T-helper 1 cell (primary cell): ENCODE results near the gene SLC2A14.
A peak's percentile ranks its signal among the peaks of the same experiment; 100 is the strongest.
"Not testable (repeated sequence)": the region's sequence is repeated elsewhere in the genome, so short reads cannot be mapped to it uniquely, and the experiment has no call there.

Experiments
- DNase-seq, 5 donors: peaks; one replicate each; pipeline ENCODE4 v3.0.0-alpha.2; 2012 to 2020

Gene SLC2A14

GRCh38 chr12:7869137-7869536 lies 3.6 kb downstream of the SLC2A14 start:
- no peak for DNase-seq

- no peak for DNase-seq
Observed at GRCh38 chr12:7868391-7868790, 4.3 kb downstream of the SLC2A14 start.

GRCh38 chr12:7864601-7865150 lies 8.0 kb downstream of the SLC2A14 start:
- DNase-seq: no peak

DNA sequence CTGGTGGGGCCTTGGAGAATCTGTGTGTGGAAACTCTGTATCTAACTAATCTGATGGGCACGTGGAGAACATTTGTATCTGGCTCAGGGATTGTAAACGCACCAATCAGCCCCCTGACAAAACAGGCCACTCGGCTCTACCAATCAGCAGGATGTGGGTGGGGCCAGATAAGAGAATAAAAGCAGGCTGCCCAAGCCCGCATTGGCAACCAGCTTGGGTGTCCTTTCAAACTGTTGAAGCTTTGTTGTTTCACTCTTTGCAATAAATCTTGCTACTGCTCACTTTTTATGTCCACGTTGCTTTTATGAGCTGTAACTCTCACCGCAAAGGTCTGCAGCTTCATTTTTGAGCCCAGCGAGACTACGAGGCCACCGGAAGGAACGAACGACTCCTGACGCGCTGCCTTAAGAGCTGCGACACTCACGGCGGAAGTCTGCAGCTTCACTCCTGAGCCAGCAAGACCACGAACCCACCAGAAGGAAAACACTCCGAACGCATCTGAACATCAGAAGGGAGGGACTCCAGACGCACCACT lies 9.8 kb downstream of the SLC2A14 start:
- peak in 2 of 5 donors; percentile 9 to 41 for DNase-seq

DNA sequence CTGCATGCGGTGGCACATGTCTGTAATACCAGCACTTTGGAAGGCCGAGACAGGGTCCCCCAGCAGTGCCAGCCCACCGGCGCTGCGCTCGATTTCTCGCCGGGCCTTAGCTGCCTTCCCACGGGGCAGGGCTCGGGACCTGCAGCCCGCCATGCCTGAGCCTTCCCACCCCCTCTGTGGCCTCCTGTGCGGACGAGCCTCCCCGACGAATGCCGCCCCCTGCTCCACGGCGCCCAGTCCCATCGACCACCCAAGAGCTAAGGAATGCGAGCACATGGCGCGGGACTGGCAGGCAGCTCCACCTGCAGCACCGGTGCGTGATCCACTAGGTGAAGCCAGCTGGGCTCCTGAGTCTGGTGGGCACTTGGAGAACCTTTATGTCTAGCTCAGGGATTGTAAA lies 10.4 kb downstream of the SLC2A14 start:
- not testable (repeated sequence) for DNase-seq

- DNase-seq: no peak
Observed at GRCh38 chr12:7859552-7859951, 13.2 kb downstream of the SLC2A14 start.

GRCh38 chr12:7857971-7858370 lies 14.7 kb downstream of the SLC2A14 start:
- no peak for DNase-seq

GRCh38 chr12:7856516-7856915 lies 16.2 kb downstream of the SLC2A14 start:
- DNase-seq: no peak

DNA sequence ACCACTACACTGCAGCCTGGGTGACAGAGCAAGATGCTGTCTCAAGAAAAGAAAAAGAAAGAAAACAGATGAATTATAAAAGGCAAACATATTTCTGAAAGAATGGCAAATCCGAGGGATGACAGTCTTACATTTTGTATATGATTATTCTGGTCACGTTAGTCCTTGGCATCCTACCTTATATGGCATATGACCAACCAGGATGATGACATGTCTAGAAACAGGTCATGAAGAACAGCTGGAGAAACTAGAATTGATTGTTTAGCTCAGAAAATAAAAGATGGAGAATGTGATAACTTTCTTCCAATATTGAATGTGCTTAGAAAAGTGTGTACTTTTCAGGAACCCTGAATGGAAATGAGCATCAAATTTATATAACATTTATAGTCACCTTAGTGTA lies 19.2 kb downstream of the SLC2A14 start:
- DNase-seq: no peak

- DNase-seq: not testable (repeated sequence)
Observed at GRCh38 chr12:7851622-7852081, 21.1 kb downstream of the SLC2A14 start.

DNA sequence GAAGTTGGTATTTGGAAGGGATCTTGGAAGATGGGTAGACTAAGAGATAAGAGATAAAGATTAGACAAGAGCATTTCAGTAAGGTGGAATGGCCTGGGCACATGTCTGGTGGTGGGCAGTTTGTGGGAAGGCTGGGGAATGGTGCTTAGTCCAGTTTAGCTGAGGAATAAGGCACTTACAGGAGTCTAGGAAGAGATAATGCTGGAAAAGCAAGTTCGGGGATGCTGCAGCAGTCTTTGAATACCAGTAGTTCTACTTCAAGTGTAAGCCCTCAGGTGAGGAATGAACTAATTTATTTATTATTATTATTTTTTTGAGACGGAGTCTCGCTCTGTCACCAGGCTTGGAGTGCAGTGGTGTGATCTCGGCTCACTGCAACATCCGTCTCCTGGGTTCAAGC lies 22.6 kb downstream of the SLC2A14 start:
- DNase-seq: not testable (repeated sequence)

DNA sequence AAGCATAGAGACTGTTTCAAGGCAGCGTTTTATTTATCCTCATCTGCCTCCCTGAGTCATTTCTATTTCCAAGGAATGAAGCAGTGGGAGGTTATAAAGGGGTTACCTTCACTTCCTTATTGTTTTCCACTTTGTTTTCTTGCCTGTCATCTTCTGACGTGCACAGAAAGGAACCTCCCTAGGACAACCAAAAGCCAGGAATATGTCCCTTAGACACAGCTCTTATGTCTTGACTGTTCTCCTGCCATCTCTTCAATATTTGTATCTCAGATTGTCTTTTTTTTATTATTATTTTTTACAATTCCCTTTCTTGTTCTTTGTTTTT lies 24.7 kb downstream of the SLC2A14 start:
- DNase-seq: not testable (repeated sequence)

DNA sequence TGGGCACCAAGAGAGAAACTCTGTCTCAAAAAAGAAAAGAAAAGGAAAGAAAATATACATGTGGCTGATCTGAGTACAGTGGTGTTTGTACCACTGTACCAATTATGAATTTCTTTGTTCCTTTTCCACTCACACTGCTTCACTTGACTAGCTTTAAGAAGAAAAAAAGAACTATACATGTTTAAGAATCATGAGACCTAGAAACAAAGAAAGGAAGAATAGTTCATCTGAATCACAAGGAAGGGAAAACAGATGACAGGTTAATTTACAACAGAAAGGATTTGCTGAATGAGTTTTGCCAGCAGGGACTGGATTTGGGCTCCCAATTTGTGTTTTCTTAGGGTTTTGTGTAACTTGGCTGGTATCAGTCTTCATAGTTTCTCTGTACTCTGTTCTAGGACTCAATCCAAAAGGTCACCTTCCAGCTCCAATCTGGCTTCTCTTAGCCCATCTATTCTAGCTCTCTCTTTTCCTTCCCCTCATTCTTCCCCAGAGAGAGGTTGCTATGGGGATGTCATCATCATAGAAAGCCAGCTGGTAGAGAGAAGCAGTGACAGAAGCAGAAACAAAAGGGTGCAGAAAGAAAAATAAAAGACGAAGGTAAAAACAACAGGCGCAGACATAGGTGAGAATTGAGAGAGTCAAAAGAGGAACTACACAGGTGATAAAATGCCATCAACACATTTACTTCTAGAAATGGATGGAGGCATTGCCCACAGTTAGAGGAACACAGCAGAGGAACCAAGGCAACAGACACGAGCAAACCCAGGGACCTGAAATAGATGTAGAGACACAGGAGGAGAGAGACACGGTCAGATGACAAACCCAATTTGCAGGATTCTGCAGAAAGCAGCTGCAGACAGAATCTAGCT lies 25.3 kb downstream of the SLC2A14 start:
- DNase-seq: not testable (repeated sequence)

GRCh38 chr12:7844116-7844515 lies 28.6 kb downstream of the SLC2A14 start:
- no peak for DNase-seq

DNA sequence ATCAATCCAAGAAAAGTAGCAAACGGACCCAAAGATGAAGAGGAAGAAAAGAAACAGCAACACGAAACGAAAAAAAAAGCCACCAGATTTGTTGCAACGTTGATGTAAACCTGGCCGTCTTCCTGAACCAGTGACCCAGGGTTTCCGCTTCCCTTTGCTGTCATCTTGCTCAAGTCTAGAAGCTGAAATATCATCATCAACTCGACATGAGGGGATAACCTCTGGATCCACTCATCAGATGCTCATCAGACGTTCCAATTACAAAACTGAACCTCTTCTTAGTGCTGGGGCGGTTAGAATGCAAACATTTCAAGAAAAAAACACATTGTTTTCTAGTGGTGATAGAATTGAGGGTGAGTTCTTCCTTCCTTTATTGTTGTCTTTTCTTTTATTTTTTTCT lies 29.1 kb downstream of the SLC2A14 start:
- peak in 1 of 5 donors; percentile 17 for DNase-seq

DNA sequence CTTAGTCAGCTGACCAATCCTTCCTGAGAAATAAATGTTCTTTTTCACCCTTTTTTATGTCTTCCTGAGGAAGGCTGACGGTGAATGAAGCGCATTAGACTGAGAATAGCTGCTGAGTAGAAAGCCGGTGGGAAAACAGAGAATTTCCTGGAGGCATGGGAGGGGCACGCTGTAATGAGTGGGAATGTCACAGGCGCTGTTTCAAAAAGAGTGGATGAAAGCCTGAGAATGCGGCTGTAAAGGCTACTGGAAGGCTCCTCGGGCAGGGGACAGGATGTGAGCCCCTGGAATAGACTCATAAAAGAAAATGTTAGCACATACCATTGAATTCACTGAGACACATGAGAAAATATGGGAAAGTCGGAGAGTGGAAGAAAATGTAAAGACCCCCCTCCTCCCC lies 29.6 kb downstream of the SLC2A14 start:
- not testable (repeated sequence) for DNase-seq

GRCh38 chr12:7842444-7842843 lies 30.3 kb downstream of the SLC2A14 start:
- DNase-seq: not testable (repeated sequence)

GRCh38 chr12:7839848-7840247 lies 32.9 kb downstream of the SLC2A14 start:
- DNase-seq: not testable (repeated sequence)

- DNase-seq: not testable (repeated sequence)
Observed at GRCh38 chr12:7839226-7839625, 33.5 kb downstream of the SLC2A14 start.

- DNase-seq: no peak
Observed at GRCh38 chr12:7837366-7837765, 35.3 kb downstream of the SLC2A14 start.

DNA sequence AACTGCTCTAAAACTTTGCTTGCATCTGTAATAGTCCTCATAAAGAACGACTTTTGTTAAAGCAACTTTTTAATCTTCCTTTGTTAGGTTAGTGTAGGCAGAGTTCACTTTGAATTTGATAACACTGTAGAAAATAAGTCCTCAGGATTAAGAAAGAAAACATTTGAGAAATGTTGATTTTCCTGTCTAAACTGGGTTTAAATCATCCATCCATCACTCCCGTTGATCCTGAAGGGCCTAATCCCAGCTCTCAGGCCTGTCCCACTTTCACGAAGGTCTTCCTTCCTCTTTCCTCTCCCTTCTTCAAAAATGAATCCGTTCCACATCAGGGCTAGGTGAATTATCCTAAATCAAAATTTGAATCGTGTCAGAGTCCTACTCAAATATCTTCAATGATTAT lies 36.9 kb downstream of the SLC2A14 start:
- no peak for DNase-seq

- DNase-seq: no peak
Observed at GRCh38 chr12:7835116-7835515, 37.6 kb downstream of the SLC2A14 start.

DNA sequence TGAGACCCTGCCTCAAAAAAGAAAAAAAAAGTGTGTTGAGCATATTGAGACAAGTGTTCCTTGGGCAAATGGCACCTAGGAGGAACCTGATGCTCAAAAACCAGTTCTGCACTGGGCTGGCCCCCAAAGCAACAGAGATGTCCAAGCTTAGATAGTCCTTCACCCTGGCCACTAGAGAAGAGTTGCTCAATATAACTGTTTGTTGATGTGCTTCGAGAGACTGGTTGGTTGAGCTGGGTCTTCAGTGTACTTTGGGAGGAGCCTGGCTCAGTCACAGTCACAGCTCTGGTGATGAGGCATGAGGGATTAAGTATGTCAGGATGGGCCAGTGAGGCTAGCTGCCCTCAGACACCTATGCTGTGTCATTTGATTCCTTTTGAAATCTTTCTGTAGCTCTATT lies 38.0 kb downstream of the SLC2A14 start:
- DNase-seq: no peak

DNA sequence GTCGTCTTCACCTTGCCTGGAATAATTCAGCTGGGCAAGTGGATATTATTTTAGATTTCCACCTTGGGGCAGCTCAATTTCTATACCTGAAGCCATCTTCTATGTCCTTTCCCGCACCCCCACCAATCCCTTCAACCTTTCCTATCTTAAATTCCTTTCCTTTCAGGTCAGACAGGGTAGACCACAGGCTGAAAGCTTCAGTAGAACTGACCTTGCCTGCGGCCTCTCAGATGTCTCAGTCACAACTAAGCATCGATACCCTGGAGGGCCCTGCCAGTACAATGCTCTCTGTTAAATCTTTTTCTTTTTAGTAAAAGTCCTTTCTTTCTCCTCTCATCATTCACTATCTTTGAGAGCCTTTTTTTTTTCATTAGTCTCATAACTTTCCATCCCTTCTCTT lies 38.9 kb downstream of the SLC2A14 start:
- no peak for DNase-seq
